Muscle of leg (tissue), 11 donors: ENCODE data around the gene PRKN. TPM values are rescaled to one million over a fixed set of nuclear protein-coding genes. Genes with fewer than 3 reads are reported as not detected.

Source experiments
- DNase-seq: peaks from one replicate; pipeline ENCODE4 v3.0.0; 2013
- H3K27ac ChIP-seq: one replicate; pipeline ENCODE4 v1.5.1; 2013; ENCODE audit warnings: mild to moderate bottlenecking, low read length, control low read depth
- H3K27me3 ChIP-seq: one replicate; pipeline ENCODE4 v1.6.1; 2013; ENCODE audit warnings: low read length; ENCODE audit not compliant: control insufficient read depth, insufficient read depth
- H3K36me3 ChIP-seq: one replicate; pipeline ENCODE4 v1.6.1; 2013; ENCODE audit warnings: low read length; ENCODE audit not compliant: control insufficient read depth, insufficient read depth
- H3K4me1 ChIP-seq: one replicate; pipeline ENCODE4 v1.6.1; 2013; ENCODE audit warnings: low read length; ENCODE audit not compliant: control insufficient read depth, insufficient read depth
- H3K4me3 ChIP-seq: one replicate; pipeline ENCODE4 v1.5.1; 2013; ENCODE audit warnings: low read length, control low read depth
- H3K9me3 ChIP-seq: replicated peaks from 2 replicates; pipeline ENCODE4 v1.6.1; 2013; ENCODE audit warnings: low read depth, low read length; ENCODE audit not compliant: control insufficient read depth
- WGBS: methylation state at CpG from one replicate; pipeline ENCODE4 v1.1.5; 2013; ENCODE audit warnings: missing lambda C conversion rate; ENCODE audit not compliant: insufficient coverage; 5-methylcytosine and 5-hydroxymethylcytosine counted together
- polyA plus RNA-seq, 8 donors: library from polyadenylated mRNA; unstranded; fragments of 120-200 nt; gene quantifications; one replicate each; pipeline versions ENCODE4 v1.2.1 to v1.2.3, GENCODE V29; 2013; ENCODE audit warnings: inconsistent platforms in 1 of 8, low replicate concordance in 1 of 8; ENCODE audit not compliant: insufficient read length in 8 of 8, insufficient read depth in 1 of 8
- total RNA-seq: library from RNA; stranded (reverse); fragments of 120-200 nt; gene quantifications from one replicate; pipeline ENCODE4 v1.2.4, GENCODE V29; 2013

PRKN gene
- total and polyA plus RNA-seq, 9 donors, result 2.5 to 4.7 (median 3.9) TPM

GRCh38 chr6:161365633-161366032, 1361.9 kb downstream of the PRKN start:
- Histone ChIP-seq H3K27me3 (no peaks in the 10 kb centered on the region), H3K4me3 (no peak overlapping the region), H3K36me3 (no peaks in the 10 kb centered on the region), H3K4me1 (no peaks in the 10 kb centered on the region), H3K9me3 (peaks cover 10% of the 10 kb centered on the region), H3K27ac (no peak overlapping the region)
- WGBS, result 75% methylated on average over 3 of the region's 6 CpGs
- DNase-seq, result no peak

GRCh38 chr6:161363286-161363685, 1364.3 kb downstream of the PRKN start:
- Histone ChIP-seq H3K36me3 (no peaks in the 10 kb centered on the region), H3K27me3 (no peaks in the 10 kb centered on the region), H3K27ac (no peak overlapping the region), H3K4me3 (no peak overlapping the region), H3K4me1 (no peaks in the 10 kb centered on the region), H3K9me3 (peaks cover 10% of the 10 kb centered on the region)
- no peak for DNase-seq

- 100% methylated on average over 3 of the region's 7 CpGs for WGBS
- Histone ChIP-seq H3K27me3 (no peaks in the 10 kb centered on the region), H3K9me3 (peaks cover 10% of the 10 kb centered on the region), H3K4me3 (no peak overlapping the region), H3K36me3 (no peaks in the 10 kb centered on the region), H3K4me1 (no peaks in the 10 kb centered on the region), H3K27ac (no peak overlapping the region)
- no peak for DNase-seq
Measured at GRCh38 chr6:161362266-161362665, 1365.3 kb downstream of the PRKN start.

GRCh38 chr6:161361529-161361928, 1366.0 kb downstream of the PRKN start:
- H3K4me3 ChIP-seq, result no peak overlapping the region
- 85% methylated on average over 9 of the region's 9 CpGs for WGBS
- H3K27me3 ChIP-seq, result no peaks in the 10 kb centered on the region
- H3K27ac ChIP-seq, result no peak overlapping the region
- DNase-seq, result no peak
- peaks cover 10% of the 10 kb centered on the region for H3K9me3 ChIP-seq
- H3K36me3 ChIP-seq, result no peaks in the 10 kb centered on the region
- no peaks in the 10 kb centered on the region for H3K4me1 ChIP-seq

GRCh38 chr6:161360520-161360919, 1367.0 kb downstream of the PRKN start:
- Histone ChIP-seq H3K36me3 (no peaks in the 10 kb centered on the region), H3K4me1 (no peaks in the 10 kb centered on the region), H3K27me3 (no peaks in the 10 kb centered on the region), H3K4me3 (no peak overlapping the region), H3K27ac (no peak overlapping the region), H3K9me3 (peaks cover 10% of the 10 kb centered on the region)
- no peak for DNase-seq
- WGBS, result no CpG with 5 or more reads among the region's 3 CpGs

- H3K36me3 ChIP-seq, result no peaks in the 10 kb centered on the region
- DNase-seq, result no peak
- H3K27ac ChIP-seq, result no peak overlapping the region
- H3K4me1 ChIP-seq, result no peaks in the 10 kb centered on the region
- H3K4me3 ChIP-seq, result no peak overlapping the region
- H3K9me3 ChIP-seq, result peaks cover 10% of the 10 kb centered on the region
- no peaks in the 10 kb centered on the region for H3K27me3 ChIP-seq
- WGBS, result 83% methylated on average over 5 of the region's 5 CpGs
Measured at GRCh38 chr6:161359618-161359945, 1368.0 kb downstream of the PRKN start.

- H3K4me1 ChIP-seq, result no peaks in the 10 kb centered on the region
- H3K36me3 ChIP-seq, result no peaks in the 10 kb centered on the region
- H3K27me3 ChIP-seq, result no peaks in the 10 kb centered on the region
- DNase-seq, result no peak
- WGBS, result 80% methylated on average over 21 of the region's 21 CpGs
- H3K4me3 ChIP-seq, result no peak overlapping the region
- H3K9me3 ChIP-seq, result no peaks in the 10 kb centered on the region
- no peak overlapping the region for H3K27ac ChIP-seq
Measured at GRCh38 chr6:161356167-161356854, 1371.3 kb downstream of the PRKN start.

- no peak for DNase-seq
- H3K27ac ChIP-seq, result no peak overlapping the region
- 81% methylated on average over 10 of the region's 10 CpGs for WGBS
- no peaks in the 10 kb centered on the region for H3K4me1 ChIP-seq
- no peaks in the 10 kb centered on the region for H3K9me3 ChIP-seq
- H3K27me3 ChIP-seq, result no peaks in the 10 kb centered on the region
- no peak overlapping the region for H3K4me3 ChIP-seq
- no peaks in the 10 kb centered on the region for H3K36me3 ChIP-seq
Measured at GRCh38 chr6:161355696-161356095, 1371.9 kb downstream of the PRKN start.

- Histone ChIP-seq H3K4me3 (no peak overlapping the region), H3K36me3 (no peaks in the 10 kb centered on the region), H3K9me3 (no peaks in the 10 kb centered on the region), H3K4me1 (no peaks in the 10 kb centered on the region), H3K27ac (no peak overlapping the region), H3K27me3 (no peaks in the 10 kb centered on the region)
- no peak for DNase-seq
- WGBS, result 97% methylated on average over 10 of the region's 13 CpGs
Measured at GRCh38 chr6:161354956-161355355, 1372.6 kb downstream of the PRKN start.

- Histone ChIP-seq H3K4me3 (no peak overlapping the region), H3K36me3 (no peaks in the 10 kb centered on the region), H3K9me3 (no peaks in the 10 kb centered on the region), H3K4me1 (no peaks in the 10 kb centered on the region), H3K27ac (no peak overlapping the region), H3K27me3 (no peaks in the 10 kb centered on the region)
- WGBS, result 63% methylated on average over 4 of the region's 12 CpGs
- no peak for DNase-seq
Measured at GRCh38 chr6:161354276-161354840, 1373.2 kb downstream of the PRKN start.

GRCh38 chr6:161353208-161353613, 1374.4 kb downstream of the PRKN start:
- Histone ChIP-seq H3K4me1 (no peaks in the 10 kb centered on the region), H3K27me3 (no peaks in the 10 kb centered on the region), H3K9me3 (no peaks in the 10 kb centered on the region), H3K36me3 (no peaks in the 10 kb centered on the region), H3K4me3 (no peak overlapping the region), H3K27ac (no peak overlapping the region)
- 39% methylated on average over 2 of the region's 11 CpGs for WGBS
- DNase-seq, result no peak
